ENCODE results near the gene SYT5.

SYT5 gene

GRCh38 chr19:55179606-55180484 lies at the start of gene SYT5:
Gene SYT5, minus strand, starts transcription at chr19:55180289. Its CDS starts 1,248 bp downstream, at chr19:55179041.
- TF ChIP-seq CTCF (conservative IDR thresholded peaks at IDR 0.05) = no peak
- peak within 1 kb of the TSS; percentile 33; the same call in 1 of the 2 replicates for H3K27ac ChIP-seq

GRCh38 chr19:55229789-55230182 lies 49.7 kb upstream of the SYT5 start:
- no peak for TF ChIP-seq CTCF (conservative IDR thresholded peaks at IDR 0.05)
- H3K27ac ChIP-seq = no peak overlapping the region

DNA sequence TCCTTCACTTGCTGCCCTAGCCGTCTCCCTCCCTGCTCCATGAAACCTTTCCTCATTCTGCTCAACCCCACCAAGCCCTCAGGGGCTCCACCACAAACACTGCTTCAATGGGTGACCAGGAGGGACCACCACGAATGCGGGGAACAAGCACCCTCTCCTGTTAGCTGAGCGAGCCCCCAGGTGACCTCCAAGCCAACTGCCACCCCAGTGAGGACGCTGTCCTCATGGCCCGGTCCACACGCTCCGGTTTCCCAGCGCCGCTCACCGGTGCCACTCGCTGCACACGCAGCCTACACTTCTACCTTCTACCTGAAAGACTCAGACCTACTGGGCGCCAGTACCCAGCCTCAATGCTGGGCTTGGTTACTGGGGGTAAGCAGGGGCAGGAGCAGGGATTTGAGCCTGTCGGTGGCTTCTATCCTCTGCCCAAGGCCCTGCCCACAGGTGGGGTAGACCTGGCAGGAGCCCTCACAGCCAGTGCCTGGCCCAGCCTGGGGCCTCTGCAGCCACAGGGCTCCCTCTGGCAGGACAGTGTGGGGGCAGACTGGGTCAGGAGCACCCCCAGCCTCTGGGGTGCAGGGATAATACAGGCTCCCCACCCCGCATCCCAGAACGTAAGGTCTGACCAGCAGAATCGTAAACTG lies 49.2 kb upstream of the SYT5 start:
- no peak overlapping the region for H3K27ac ChIP-seq
- TF ChIP-seq CTCF (conservative IDR thresholded peaks at IDR 0.05) = no peak

DNA sequence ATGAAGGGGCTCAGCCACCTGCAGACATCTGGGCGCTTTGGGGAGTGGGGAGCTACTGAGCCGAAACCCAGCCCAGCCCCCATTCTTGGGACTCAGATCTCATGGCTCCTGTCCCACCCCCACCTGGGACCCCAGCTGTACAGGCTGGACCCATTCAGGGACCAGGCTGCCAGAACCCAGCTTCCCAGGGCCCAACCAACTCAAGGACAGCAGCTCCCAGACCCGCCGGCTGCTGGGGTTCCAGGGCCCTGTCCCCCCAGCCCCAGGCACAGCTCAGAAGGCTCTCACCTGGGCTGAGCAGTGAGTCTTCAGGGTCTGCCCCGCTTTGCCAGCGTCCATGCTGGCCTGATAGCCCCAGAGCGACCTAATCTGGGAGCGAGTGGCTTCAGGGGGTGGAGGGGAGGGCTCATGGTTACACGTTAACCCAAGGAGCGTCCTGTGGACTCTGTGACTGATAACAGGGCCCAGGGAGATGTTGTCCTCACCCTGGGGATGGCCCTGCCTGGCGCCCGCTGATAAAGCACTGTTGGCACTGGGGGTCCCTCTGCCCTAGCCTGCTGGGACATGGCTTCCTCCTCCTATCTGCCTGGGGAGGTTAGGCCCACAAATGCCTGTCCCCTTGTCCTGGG lies 48.4 kb upstream of the SYT5 start, which contains the start of gene TMEM86B:
TSS of gene TMEM86B (minus strand) at position 361 of the 629 bp plus-strand sequence. CDS start at position 339, 22 bp downstream.
- TF ChIP-seq CTCF (conservative IDR thresholded peaks at IDR 0.05) = no peak
- no peak within 1 kb of the TSS for H3K27ac ChIP-seq

- H3K27ac ChIP-seq = no peak overlapping the region
- TF ChIP-seq CTCF (conservative IDR thresholded peaks at IDR 0.05) = no peak
These were observed 47.9 kb upstream of the SYT5 start for GRCh38 chr19:55228015-55228391.

- no peak overlapping the region for H3K27ac ChIP-seq
These were observed 47.3 kb upstream of the SYT5 start for GRCh38 chr19:55227241-55228014.

More at GRCh38 chr19:55227241-55228014, 47.3 kb upstream of the SYT5 start:
- no peak for TF ChIP-seq CTCF (conservative IDR thresholded peaks at IDR 0.05)
